HepG2 (cell line): ENCODE results near the gene HSDL2. TPM values are rescaled to one million over a fixed set of nuclear protein-coding genes. Genes with fewer than 3 reads are reported as not detected.
A peak's percentile ranks its signal among the peaks of the same experiment; 100 is the strongest.

Experiments
- ARNTL ChIP-seq: sonication (generic); formaldehyde crosslinking; IDR thresholded peaks from 2 replicates; pipeline ENCODE4 v1.4.0; 2020; ENCODE audit warnings: mild to moderate bottlenecking, missing genetic modification reagents
- BCLAF1 ChIP-seq: fragments of 450-650 bp; IDR thresholded peaks from 2 replicates; pipeline ENCODE4 v1.6.1; 2017; ENCODE audit warnings: mild to moderate bottlenecking
- CEBPG ChIP-seq: IDR thresholded peaks from 2 replicates; pipeline ENCODE4 v1.6.1; 2016
- CHD2 ChIP-seq: IDR thresholded peaks from 2 replicates; pipeline ENCODE4 v1.6.1; 2011; ENCODE audit warnings: low read depth, low read length, improper control_type of control experiment
- FOXP4 ChIP-seq: sonication (generic); formaldehyde crosslinking; IDR thresholded peaks from 2 replicates; pipeline ENCODE4 v1.4.0; 2020; ENCODE audit warnings: missing genetic modification reagents
- GPBP1L1 ChIP-seq: sonication (generic); formaldehyde crosslinking; IDR thresholded peaks from 2 replicates; pipeline ENCODE4 v1.5.0; 2020; ENCODE audit warnings: mild to moderate bottlenecking, missing genetic modification reagents
- IRX3 ChIP-seq: sonication (generic); formaldehyde crosslinking; IDR thresholded peaks from 2 replicates; pipeline ENCODE4 v1.8.1; 2023; ENCODE audit warnings: mild to moderate bottlenecking, low read depth, missing genetic modification reagents, borderline replicate concordance
- MEF2D ChIP-seq: sonication (generic); formaldehyde crosslinking; IDR thresholded peaks from 2 replicates; pipeline ENCODE4 v1.5.1; 2020; ENCODE audit warnings: mild to moderate bottlenecking, missing genetic modification reagents
- NFKB2 ChIP-seq: sonication (generic); formaldehyde crosslinking; IDR thresholded peaks from 2 replicates; pipeline ENCODE4 v1.4.0; 2020; ENCODE audit warnings: missing genetic modification reagents, borderline replicate concordance
- SALL2 ChIP-seq: sonication (generic); formaldehyde crosslinking; IDR thresholded peaks from 2 replicates; pipeline ENCODE4 v1.8.1; 2023; ENCODE audit warnings: mild to moderate bottlenecking, missing genetic modification reagents, inconsistent platforms
- TERF1 ChIP-seq: sonication (generic); formaldehyde crosslinking; IDR thresholded peaks from 2 replicates; pipeline ENCODE4 v1.8.0; 2022; ENCODE audit warnings: mild to moderate bottlenecking, missing genetic modification reagents, moderate library complexity
- ZNF10 ChIP-seq: sonication (generic); formaldehyde crosslinking; IDR thresholded peaks from 2 replicates; pipeline ENCODE4 v1.4.0; 2020; ENCODE audit warnings: mild to moderate bottlenecking, low read depth, missing genetic modification reagents, borderline replicate concordance
- ZNF142 ChIP-seq: sonication (generic); formaldehyde crosslinking; IDR thresholded peaks from 2 replicates; pipeline ENCODE4 v1.4.0; 2020; ENCODE audit warnings: missing genetic modification reagents
- ZNF256 ChIP-seq: sonication (generic); formaldehyde crosslinking; conservative IDR thresholded peaks from 2 replicates; pipeline ENCODE4 v1.4.0; 2020; ENCODE audit warnings: missing genetic modification reagents
- ZNF552 ChIP-seq: sonication (generic); formaldehyde crosslinking; IDR thresholded peaks from 2 replicates; pipeline ENCODE4 v1.9.0; 2022; ENCODE audit warnings: missing genetic modification reagents, mild to moderate bottlenecking, borderline replicate concordance
- polyA plus RNA-seq, 8 experiments: library from polyadenylated mRNA; depleted of rRNA in 3 of 8; stranded (reverse) in 7 of 8; unstranded in 1 of 8; fragments of >200 nt; fragmentation: Illumina TruSeq in 4 of 8; extraction: Trizol in 4 of 8; gene quantifications; 2 replicates each; pipeline versions ENCODE4 v1.2.1 to v1.2.3, GENCODE V29; 2011 to 2016; ENCODE audit warnings: low read depth in 4 of 8, missing spikeins in 1 of 8, mixed read lengths in 1 of 8; ENCODE audit not compliant: insufficient read depth in 1 of 8
- total RNA-seq, 5 experiments: library from RNA; depleted of rRNA; stranded (reverse); fragments of >200 nt; fragmentation: Illumina TruSeq; extraction: Trizol; gene quantifications; 2 replicates each; pipeline ENCODE4 v1.2.3, GENCODE V29; 2016; ENCODE audit warnings: low read depth in 1 of 5

HSDL2 gene
- total and polyA plus RNA-seq, 2 of the 13 experiments (the other 11 are each of a cell fraction or from before 2014, with no cell fraction given) = 55.3 to 80.2 TPM

GRCh38 chr9:112486221-112487007 lies 106.5 kb downstream of the HSDL2 start, which contains the start of gene KIAA1958 (continued):
- TF ChIP-seq ARNTL = 0 out of 2 replicates have a peak, but pooled peaks have one; percentile 30
- TF ChIP-seq ZNF256 (CRISPR knock-in tag) = peak; percentile 76; the same call in 1 of the 2 replicates
- TF ChIP-seq ZNF552 (CRISPR knock-in tag) = peak; percentile 86; the same call in 1 of the 2 replicates
- TF ChIP-seq SALL2 (CRISPR knock-in tag) = peak; percentile 80; the same call in 1 of the 2 replicates
- TF ChIP-seq CHD2 = no peak
- no peak; the same call in 1 of the 2 replicates for TF ChIP-seq FOXP4 (CRISPR knock-in tag)
- TF ChIP-seq TERF1 = no peak
- TF ChIP-seq ZNF142 (CRISPR knock-in tag) = peak; percentile 91
- TF ChIP-seq IRX3 (CRISPR knock-in tag) = no peak
- peak; percentile 92 for TF ChIP-seq MEF2D (CRISPR knock-in tag)
- peak; percentile 95; the same call in 1 of the 2 replicates for TF ChIP-seq NFKB2
- no peak for TF ChIP-seq ZNF10 (CRISPR knock-in tag)
- no peak for TF ChIP-seq BCLAF1
- TF ChIP-seq CEBPG (CRISPR knock-in tag) = peak; percentile 58
- TF ChIP-seq GPBP1L1 = no peak
